GM21390 (cell line): Measurements from ENCODE around the gene TGM3.

ENCODE experiments used
- ATAC-seq: cut with Tn5 transposase; IDR thresholded peaks from one replicate; pipeline ENCODE4 v1.9.1; 2021; ENCODE audit not compliant: unreplicated experiment

The TGM3 gene

GRCh38 chr20:2335096-2335870, 39.5 kb downstream of the TGM3 start:
- ATAC-seq, result no peak

DNA sequence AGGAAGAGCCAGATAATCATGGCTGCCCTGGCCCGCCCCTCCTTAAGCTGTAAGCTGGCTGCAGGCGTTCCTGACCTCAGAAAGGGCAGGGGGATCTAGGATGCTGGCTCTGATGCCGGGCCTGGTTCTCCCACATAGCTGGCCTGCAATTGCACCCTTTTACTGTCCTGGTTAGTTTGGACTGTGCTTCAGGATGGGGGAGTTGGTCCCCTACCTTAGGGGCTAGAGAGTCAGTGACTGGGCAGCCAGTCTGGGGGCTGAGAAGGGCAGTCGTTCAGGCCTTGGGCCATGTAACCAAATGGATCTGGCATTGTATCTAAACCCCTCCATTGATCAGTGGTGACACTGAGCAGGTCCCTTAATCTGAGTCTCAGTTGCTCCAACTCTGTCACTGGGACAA, 40.7 kb downstream of the TGM3 start:
- ATAC-seq, result no peak

DNA sequence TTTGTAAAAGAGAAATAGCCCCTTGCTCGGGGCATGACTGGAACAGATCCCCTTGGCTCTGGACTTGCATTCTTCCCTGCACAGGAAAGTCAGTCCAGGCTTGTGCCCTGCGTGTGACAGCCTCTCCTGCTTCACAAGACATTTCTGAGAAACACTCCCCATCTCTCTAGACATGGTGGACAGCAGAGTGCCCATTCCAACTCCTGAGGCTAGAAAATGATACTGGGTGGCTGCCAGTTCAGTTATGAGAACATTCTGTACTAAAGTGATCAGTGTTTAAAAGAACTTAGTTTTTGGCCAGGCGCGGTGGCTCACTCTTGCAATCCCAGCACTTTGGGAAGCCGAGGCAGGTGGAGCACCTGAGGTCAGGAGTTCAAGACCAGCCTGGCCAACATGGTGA, 41.3 kb downstream of the TGM3 start:
- ATAC-seq, result no peak

DNA sequence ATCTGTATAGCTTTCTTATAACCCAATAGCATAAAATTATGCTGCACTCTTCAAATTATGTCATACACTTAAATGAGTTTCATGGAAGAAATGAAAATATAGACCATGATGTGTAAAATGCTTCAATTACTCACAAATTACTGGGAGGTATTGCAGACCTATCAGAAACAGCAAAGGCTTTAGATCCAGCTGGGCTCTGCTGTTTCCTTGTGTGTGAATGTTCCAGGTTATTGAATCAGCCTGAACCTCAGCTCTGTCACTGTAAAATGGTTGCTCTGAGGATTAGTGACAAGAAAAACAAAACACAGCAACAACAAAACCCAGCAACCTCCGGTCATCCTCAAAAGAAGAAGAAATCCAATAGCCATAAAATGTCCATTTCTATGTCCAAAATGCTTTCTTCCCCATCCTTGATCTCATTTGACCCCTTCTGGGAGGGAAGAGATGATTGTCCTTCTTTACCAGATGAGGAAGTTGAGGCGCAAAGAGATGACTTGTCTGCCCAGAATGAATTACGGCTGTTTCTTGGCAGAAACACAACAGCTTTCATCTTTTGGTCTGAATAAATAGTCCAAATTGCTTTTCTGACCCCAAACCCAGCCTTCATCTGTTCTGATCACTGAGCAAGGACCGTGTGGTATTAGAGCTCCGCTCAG, 42.7 kb downstream of the TGM3 start:
- no peak for ATAC-seq

DNA sequence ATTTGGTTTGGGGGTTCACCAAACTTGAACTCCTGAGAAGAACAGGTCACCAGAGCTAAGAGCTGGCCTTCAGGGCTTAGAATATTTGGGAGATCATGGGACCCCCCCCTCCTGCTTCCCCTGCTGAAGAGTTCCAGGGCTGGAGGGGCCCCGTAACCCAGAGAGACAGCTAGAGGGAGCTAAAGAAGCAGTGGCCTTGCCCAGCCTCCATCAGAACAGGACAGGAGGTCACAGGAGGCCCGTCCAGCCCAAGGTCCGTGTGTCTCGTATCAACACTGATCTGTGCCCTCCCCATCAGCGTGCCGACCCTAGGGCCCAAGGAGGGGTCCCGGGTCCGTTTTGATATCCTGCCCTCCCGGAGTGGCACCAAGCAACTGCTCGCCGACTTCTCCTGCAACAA, 44.3 kb downstream of the TGM3 start:
- no peak for ATAC-seq

GRCh38 chr20:2340823-2341222, 45.0 kb downstream of the TGM3 start:
- no peak for ATAC-seq

GRCh38 chr20:2341336-2341735, 45.5 kb downstream of the TGM3 start:
- ATAC-seq, result no peak

GRCh38 chr20:2342243-2342642, 46.4 kb downstream of the TGM3 start:
- ATAC-seq, result no peak

DNA sequence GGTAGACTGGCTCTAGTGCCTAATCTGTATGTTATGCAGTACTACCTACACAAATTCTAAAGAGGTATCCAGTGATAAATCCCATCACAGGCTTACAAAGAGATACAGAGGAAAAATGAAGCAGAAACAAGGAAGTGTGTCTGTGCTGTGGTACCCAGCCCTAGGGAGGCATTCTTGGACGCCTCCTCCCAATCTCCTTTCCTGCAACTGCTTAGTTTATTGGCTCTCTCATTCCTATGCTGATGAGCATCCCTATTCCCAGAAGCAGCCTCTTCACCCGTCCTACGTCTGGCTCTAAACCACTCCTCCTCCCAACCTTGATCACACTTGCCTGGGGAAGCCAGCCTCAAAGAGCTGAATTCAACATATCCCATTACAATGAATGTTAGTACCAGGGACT, 50.4 kb downstream of the TGM3 start:
- no peak for ATAC-seq

- no peak for ATAC-seq
Observed at GRCh38 chr20:2348336-2348735, 52.5 kb downstream of the TGM3 start.

DNA sequence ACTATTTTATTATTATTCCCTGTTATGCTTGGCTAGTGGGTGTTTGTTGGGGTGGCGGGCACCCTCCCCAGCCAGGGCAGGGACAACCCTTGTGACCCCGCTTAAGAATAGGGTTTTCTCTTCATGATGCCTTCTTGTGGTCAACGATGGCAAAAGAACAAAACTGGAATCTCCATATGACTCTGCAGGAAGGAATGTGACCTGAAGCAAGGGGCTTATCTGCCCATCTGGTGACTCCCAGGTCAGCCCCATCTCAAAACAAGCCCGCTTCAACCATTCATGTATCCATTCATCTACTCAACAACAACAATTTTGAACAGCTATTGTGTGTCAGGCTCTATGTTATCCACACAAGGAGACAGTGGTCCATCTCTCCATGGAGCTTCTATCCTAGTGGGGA, 54.0 kb downstream of the TGM3 start:
- ATAC-seq, result no peak

GRCh38 chr20:2350606-2351005, 54.8 kb downstream of the TGM3 start:
- ATAC-seq, result no peak

DNA sequence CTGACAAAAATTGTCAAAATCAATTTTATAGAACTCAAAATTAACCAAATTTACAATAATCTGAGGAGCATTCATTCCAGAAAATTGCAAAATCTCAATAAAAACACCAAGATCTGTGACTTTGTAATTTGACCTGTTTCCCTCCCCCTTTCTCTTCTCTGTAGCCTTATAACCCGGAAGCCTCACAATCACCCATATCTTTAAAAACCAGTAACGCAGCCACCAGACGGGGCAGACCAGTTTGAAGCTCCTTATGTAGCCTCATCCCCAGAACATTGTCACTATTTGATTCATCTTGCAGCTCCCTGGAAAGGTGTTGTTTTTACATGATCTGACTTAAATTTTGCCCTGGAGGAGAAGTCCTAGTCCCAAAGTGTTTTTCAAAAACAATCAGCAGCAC, 57.4 kb downstream of the TGM3 start:
- ATAC-seq, result no peak

- no peak for ATAC-seq
Observed at GRCh38 chr20:2357114-2357513, 61.3 kb downstream of the TGM3 start.

- ATAC-seq, result no peak
Observed at GRCh38 chr20:2358006-2358405, 62.2 kb downstream of the TGM3 start.

GRCh38 chr20:2361035-2361593, 65.3 kb downstream of the TGM3 start:
- no peak for ATAC-seq

DNA sequence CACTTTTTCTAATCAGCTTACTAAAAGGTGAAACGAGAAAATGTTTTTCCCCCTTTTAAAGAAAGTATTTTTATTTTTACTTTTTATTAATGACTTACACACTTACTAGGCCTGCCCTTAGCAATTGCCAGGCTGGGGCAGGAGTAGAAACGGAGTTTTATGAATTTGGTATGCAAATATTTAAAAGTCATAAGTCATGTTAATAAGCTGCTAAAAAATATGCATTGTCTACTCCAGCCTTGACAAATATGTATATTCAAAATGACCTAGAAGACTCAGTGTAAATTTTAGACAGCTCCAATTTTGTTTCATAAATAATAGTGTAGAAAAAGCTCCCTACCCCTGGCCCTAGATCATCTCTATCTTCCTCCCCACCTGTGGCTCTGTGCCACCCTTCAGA, 67.4 kb downstream of the TGM3 start:
- no peak for ATAC-seq

GRCh38 chr20:2363587-2363986, 67.8 kb downstream of the TGM3 start:
- ATAC-seq, result no peak

- ATAC-seq, result no peak
Observed at GRCh38 chr20:2364044-2364443, 68.2 kb downstream of the TGM3 start.

- ATAC-seq, result no peak
Observed at GRCh38 chr20:2365091-2365490, 69.3 kb downstream of the TGM3 start.

- ATAC-seq, result no peak
Observed at GRCh38 chr20:2365666-2366065, 69.9 kb downstream of the TGM3 start.

DNA sequence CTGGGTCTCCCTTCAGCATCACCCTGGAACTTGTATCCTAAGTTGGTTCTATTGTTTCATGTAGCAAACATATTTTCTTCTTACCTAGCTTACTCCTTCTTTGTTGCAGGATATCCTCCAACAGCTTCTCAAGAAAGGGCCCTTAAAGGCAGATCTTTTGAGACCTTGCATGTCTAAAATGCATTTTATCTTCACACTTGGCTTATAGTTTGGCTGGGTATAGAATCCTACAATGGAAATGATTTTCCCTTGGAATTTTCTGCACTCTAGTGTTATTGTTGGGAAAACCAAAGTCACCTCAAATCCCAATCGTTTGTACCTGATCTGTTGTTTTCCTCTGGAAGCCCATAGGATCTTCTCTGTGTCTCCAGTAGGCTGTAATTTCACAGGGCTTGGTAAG, 72.8 kb downstream of the TGM3 start:
- no peak for ATAC-seq
